Measurements from ENCODE around the gene HEATR5B. TPM values are rescaled to one million over a fixed set of nuclear protein-coding genes. Genes with fewer than 3 reads are reported as not detected.

Gene HEATR5B
- total RNA-seq, 1 donor from 2014 or later: 15.7 TPM

GRCh38 chr2:36975306-36975705 is 108.9 kb downstream of the HEATR5B start:
- Histone ChIP-seq H3K4me3 (ENCODE audit: insufficient read depth, low read depth, low read length) (no peak overlapping the region), H3K27ac (ENCODE audit: low read depth, low read length) (no peak overlapping the region), H3K4me1 (ENCODE audit: insufficient read depth, low read length) (no peaks in the 10 kb centered on the region), H2AFZ (ENCODE audit: low read depth, low read length) (no peak overlapping the region), H3K36me3 (ENCODE audit: insufficient read depth, low read length) (no peaks in the 10 kb centered on the region), H4K20me1 (ENCODE audit: insufficient read depth, low read length) (no peaks in the 10 kb centered on the region), H3K9me3 (ENCODE audit: insufficient read depth, low read depth, low read length) (no peaks in the 10 kb centered on the region), H3K79me2 (ENCODE audit: insufficient read depth, low read length) (no peaks in the 10 kb centered on the region), H3K27me3 (ENCODE audit: insufficient read depth, low read length) (no peaks in the 10 kb centered on the region), H3K4me2 (ENCODE audit: low read length) (no peak overlapping the region), H3K9ac (ENCODE audit: low read length) (no peak overlapping the region)
- Mint-ChIP-seq H3K36me3 (ENCODE audit: low read depth, unreplicated experiment) (peaks cover 3% of the 10 kb centered on the region), H3K27me3 (ENCODE audit: low read depth, unreplicated experiment) (no peaks in the 10 kb centered on the region), H3K9me3 (ENCODE audit: unreplicated experiment) (peaks cover 4% of the 10 kb centered on the region), H3K4me1 (ENCODE audit: low read depth, unreplicated experiment) (no peaks in the 10 kb centered on the region), H3K4me3 (ENCODE audit: unreplicated experiment) (no peak overlapping the region), H3K27ac (ENCODE audit: unreplicated experiment) (no peak overlapping the region)
- DNase-seq (ENCODE audit: low read depth) (no peak), FAIRE-seq (no peak)
- no peak for TF ChIP-seq EZH2 (IDR thresholded peaks at IDR 0.05; ENCODE audit: insufficient read depth, low read length)
- no peak for TF ChIP-seq CTCF (IDR thresholded peaks at IDR 0.05; ENCODE audit: insufficient read depth, low read depth, low read length)

GRCh38 chr2:36973320-36973719 is 110.9 kb downstream of the HEATR5B start:
- peaks cover 1% of the 10 kb centered on the region for H3K36me3 Mint-ChIP-seq (ENCODE audit: low read depth, unreplicated experiment)
- Histone ChIP-seq H3K4me2 (ENCODE audit: low read length) (no peak overlapping the region), H3K79me2 (ENCODE audit: insufficient read depth, low read length) (no peaks in the 10 kb centered on the region), H4K20me1 (ENCODE audit: insufficient read depth, low read length) (no peaks in the 10 kb centered on the region), H3K9me3 (ENCODE audit: insufficient read depth, low read depth, low read length) (no peaks in the 10 kb centered on the region), H3K36me3 (ENCODE audit: insufficient read depth, low read length) (no peaks in the 10 kb centered on the region), H2AFZ (ENCODE audit: low read depth, low read length) (no peak overlapping the region), H3K4me1 (ENCODE audit: insufficient read depth, low read length) (no peaks in the 10 kb centered on the region), H3K27ac (ENCODE audit: low read depth, low read length) (no peak overlapping the region), H3K4me3 (ENCODE audit: insufficient read depth, low read depth, low read length) (no peak overlapping the region), H3K27me3 (ENCODE audit: insufficient read depth, low read length) (no peaks in the 10 kb centered on the region), H3K9ac (ENCODE audit: low read length) (no peak overlapping the region)
- no peaks in the 10 kb centered on the region for H3K27me3 Mint-ChIP-seq (ENCODE audit: low read depth, unreplicated experiment)
- DNase-seq (ENCODE audit: low read depth) (no peak), FAIRE-seq (no peak)
- no peaks in the 10 kb centered on the region for H3K4me1 Mint-ChIP-seq (ENCODE audit: low read depth, unreplicated experiment)
- H3K9me3 Mint-ChIP-seq (ENCODE audit: unreplicated experiment): peaks cover 2% of the 10 kb centered on the region
- TF ChIP-seq CTCF (IDR thresholded peaks at IDR 0.05; ENCODE audit: insufficient read depth, low read depth, low read length) (no peak), EZH2 (IDR thresholded peaks at IDR 0.05; ENCODE audit: insufficient read depth, low read length) (no peak)
- no peak overlapping the region for H3K4me3 Mint-ChIP-seq (ENCODE audit: unreplicated experiment)
- no peak overlapping the region for H3K27ac Mint-ChIP-seq (ENCODE audit: unreplicated experiment)

GRCh38 chr2:36971990-36972389 is 112.2 kb downstream of the HEATR5B start:
- H3K27me3 Mint-ChIP-seq (ENCODE audit: low read depth, unreplicated experiment): no peaks in the 10 kb centered on the region
- Histone ChIP-seq H2AFZ (ENCODE audit: low read depth, low read length) (no peak overlapping the region), H4K20me1 (ENCODE audit: insufficient read depth, low read length) (no peaks in the 10 kb centered on the region), H3K9ac (ENCODE audit: low read length) (no peak overlapping the region), H3K27me3 (ENCODE audit: insufficient read depth, low read length) (no peaks in the 10 kb centered on the region), H3K79me2 (ENCODE audit: insufficient read depth, low read length) (no peaks in the 10 kb centered on the region), H3K9me3 (ENCODE audit: insufficient read depth, low read depth, low read length) (no peaks in the 10 kb centered on the region), H3K4me2 (ENCODE audit: low read length) (no peak overlapping the region), H3K4me1 (ENCODE audit: insufficient read depth, low read length) (peaks cover 5% of the 10 kb centered on the region), H3K27ac (ENCODE audit: low read depth, low read length) (no peak overlapping the region), H3K4me3 (ENCODE audit: insufficient read depth, low read depth, low read length) (no peak overlapping the region), H3K36me3 (ENCODE audit: insufficient read depth, low read length) (no peaks in the 10 kb centered on the region)
- DNase-seq (ENCODE audit: low read depth): no peak
- H3K27ac Mint-ChIP-seq (ENCODE audit: unreplicated experiment): no peak overlapping the region
- TF ChIP-seq CTCF (IDR thresholded peaks at IDR 0.05; ENCODE audit: insufficient read depth, low read depth, low read length) (no peak), EZH2 (IDR thresholded peaks at IDR 0.05; ENCODE audit: insufficient read depth, low read length) (no peak)
- H3K9me3 Mint-ChIP-seq (ENCODE audit: unreplicated experiment): no peaks in the 10 kb centered on the region
- peaks cover 9% of the 10 kb centered on the region for H3K4me1 Mint-ChIP-seq (ENCODE audit: low read depth, unreplicated experiment)
- no peak overlapping the region for H3K4me3 Mint-ChIP-seq (ENCODE audit: unreplicated experiment)
- H3K36me3 Mint-ChIP-seq (ENCODE audit: low read depth, unreplicated experiment): no peaks in the 10 kb centered on the region
- FAIRE-seq: no peak

Data from astrocyte (in vitro differentiated cells and primary cell).